K562 (cell line): ENCODE data around the gene RNF19B. TPM values are rescaled to one million over a fixed set of nuclear protein-coding genes. Genes with fewer than 3 reads are reported as not detected.

Source experiments
- ATAC-seq: fragments of 200-7000 bp; cut with Tn5 transposase; 3 replicates; pipeline ENCODE4 v1.9.1; 2020; ENCODE audit warnings: moderate library complexity
- BruUV-seq: library from RNA; stranded (reverse); fragments of 400-500 nt; replicated peaks from 2 replicates; lab custom pipeline; 2021; lab: Mats Ljungman, UMichigan
- CTCF ChIA-PET: fragments of 300-600 bp; formaldehyde crosslinking; extraction: SDS; loops from one replicate; lab custom pipeline; 2021; ENCODE audit warnings: low intra/inter-chr PET ratio; lab: Yijun Ruan, JAX
- POLR2A ChIA-PET: fragments of 300-600, 350-650 bp; sonication (Branson Sonifier 250); formaldehyde crosslinking; extraction: SDS; loops from one replicate; lab custom pipeline; 2021; ENCODE audit warnings: antibody characterized with exemption, inconsistent platforms; lab: Yijun Ruan, JAX
- DNase-seq, 4 experiments: peaks; one replicate each; pipeline versions ENCODE4 v3.0.0 to v3.0.0-alpha.2; 2011 to 2018; ENCODE audit warnings: low spot score in 3 of 4, mixed read lengths in 3 of 4; ENCODE audit errors: extremely low read depth in 1 of 4
- FAIRE-seq: peaks from 2 replicates; lab custom pipeline; 2011; peaks lifted over from hg19 to GRCh38; lab: Jason Lieb, UNC
- H2AFZ ChIP-seq: 2 replicates; pipeline ENCODE4 v1.6.0; 2011; ENCODE audit warnings: low read depth, low read length, control low read depth, inconsistent platforms
- H3K27ac ChIP-seq: fragments of 200-600 bp; 3 replicates; pipeline ENCODE4 v1.8.0; 2011; ENCODE audit warnings: low read depth, mild to moderate bottlenecking, control low read depth, inconsistent platforms, low read length, moderate library complexity, mixed read lengths; ENCODE audit errors: extremely low read depth
- H3K27me3 ChIP-seq, 2 experiments: fragments of 300-600 bp in 1 of 2; 2 replicates in 1 of 2; 3 replicates in 1 of 2; pipeline versions ENCODE4 v1.6.0 to v1.8.0; 2011; ENCODE audit warnings: inconsistent platforms in 2 of 2, low read length in 2 of 2, mild to moderate bottlenecking in 1 of 2, mixed read lengths in 1 of 2, moderate library complexity in 1 of 2; ENCODE audit not compliant: control insufficient read depth in 2 of 2, insufficient read depth in 2 of 2
- H3K36me3 ChIP-seq: fragments of 300-600 bp; 3 replicates; pipeline ENCODE4 v1.8.0; 2011; ENCODE audit warnings: mild to moderate bottlenecking, low read length, inconsistent platforms; ENCODE audit not compliant: control insufficient read depth, insufficient read depth
- H3K4me1 ChIP-seq, 2 experiments: fragments of 200-600 bp in 1 of 2; replicated peaks in 1 of 2; 2 replicates in 1 of 2; 3 replicates in 1 of 2; pipeline versions ENCODE4 v1.5.1 to v1.8.0; 2011; ENCODE audit warnings: inconsistent platforms in 2 of 2, low read length in 2 of 2, mild to moderate bottlenecking in 1 of 2, mixed read lengths in 1 of 2, moderate library complexity in 1 of 2; ENCODE audit not compliant: control insufficient read depth in 2 of 2, insufficient read depth in 2 of 2
- H3K4me2 ChIP-seq: 2 replicates; pipeline ENCODE4 v1.6.1; 2011; ENCODE audit warnings: low read length, control low read depth, inconsistent platforms, mixed read lengths; ENCODE audit not compliant: insufficient read depth
- H3K4me3 ChIP-seq: fragments of 200-600 bp; sonication (generic), shearing (Covaris generic); 2 replicates; pipeline ENCODE4 v1.5.1; 2016; ENCODE audit warnings: control low read depth, inconsistent platforms
- H3K79me2 ChIP-seq: fragments of 200-600 bp; 3 replicates; pipeline ENCODE4 v1.8.0; 2011; ENCODE audit warnings: low read length, inconsistent platforms; ENCODE audit not compliant: control insufficient read depth, insufficient read depth
- H3K9ac ChIP-seq, 2 experiments: 2 replicates each; pipeline versions ENCODE4 v1.6.0 to v1.6.1; 2011; ENCODE audit warnings: low read depth in 2 of 2, low read length in 2 of 2, control low read depth in 1 of 2, inconsistent platforms in 1 of 2, mild to moderate bottlenecking in 1 of 2, mixed read lengths in 1 of 2; ENCODE audit not compliant: insufficient read depth in 1 of 2
- H3K9me1 ChIP-seq: one replicate; pipeline ENCODE4 v1.6.0; 2011; ENCODE audit warnings: inconsistent platforms, mild to moderate bottlenecking, low read length, moderate library complexity; ENCODE audit not compliant: control insufficient read depth, insufficient read depth
- H3K9me3 ChIP-seq: replicated peaks from 2 replicates; pipeline ENCODE4 v1.5.1; 2011; ENCODE audit warnings: low read depth, low read length, inconsistent platforms; ENCODE audit not compliant: control insufficient read depth, insufficient read depth
- H4K20me1 ChIP-seq: replicated peaks from 2 replicates; pipeline ENCODE4 v1.6.1; 2011; ENCODE audit warnings: low read length, inconsistent platforms, mixed read lengths; ENCODE audit not compliant: control insufficient read depth, insufficient read depth
- AFF4 ChIP-seq: sonication (generic); formaldehyde crosslinking; IDR thresholded peaks from 2 replicates; pipeline ENCODE4 v1.8.0; 2023; ENCODE audit warnings: mild to moderate bottlenecking, missing genetic modification reagents
- DMBX1 ChIP-seq: fragments of 250-450 bp; sonication (Bioruptor Pico); IDR thresholded peaks from 2 replicates; pipeline ENCODE4 v1.8.0; 2022; ENCODE audit warnings: inconsistent platforms, mild to moderate bottlenecking, moderate library complexity, borderline replicate concordance
- ELF4 ChIP-seq: fragments of 450-650 bp; formaldehyde crosslinking; IDR thresholded peaks from 2 replicates; pipeline ENCODE4 v1.4.0; 2022; ENCODE audit warnings: missing genetic modification characterization
- ETS1 ChIP-seq: conservative IDR thresholded peaks from 2 replicates; pipeline ENCODE4 v1.6.1; 2011; ENCODE audit warnings: low read depth, mild to moderate bottlenecking, low read length; ENCODE audit not compliant: control insufficient read depth
- HDAC8 ChIP-seq: fragments of 450-650 bp; IDR thresholded peaks from 2 replicates; pipeline ENCODE4 v1.6.1; 2016; ENCODE audit warnings: mild to moderate bottlenecking, missing genetic modification characterization, moderate library complexity, missing compliant biosample characterization
- L3MBTL2 ChIP-seq: fragments of 450-650 bp; IDR thresholded peaks from 2 replicates; pipeline ENCODE4 v1.6.1; 2016; ENCODE audit warnings: mild to moderate bottlenecking, moderate library complexity
- RFX1 ChIP-seq: fragments of 450-650 bp; IDR thresholded peaks from 2 replicates; pipeline ENCODE4 v1.6.1; 2016; ENCODE audit warnings: mild to moderate bottlenecking, moderate library complexity
- THRB ChIP-seq: fragments of 450-650 bp; formaldehyde crosslinking; conservative IDR thresholded peaks from 2 replicates; pipeline ENCODE4 v1.4.0; 2022; ENCODE audit warnings: mild to moderate bottlenecking, missing genetic modification characterization
- VEZF1 ChIP-seq: fragments of 200-800 bp; sonication (Bioruptor generic); IDR thresholded peaks from 2 replicates; pipeline ENCODE4 v1.6.1; 2017; ENCODE audit warnings: missing genetic modification characterization, missing compliant biosample characterization
- YBX1 ChIP-seq: fragments of 450-650 bp; IDR thresholded peaks from 2 replicates; pipeline ENCODE4 v1.7.1; 2016; ENCODE audit warnings: mild to moderate bottlenecking
- ZBTB7A ChIP-seq: IDR thresholded peaks from 2 replicates; pipeline ENCODE4 v1.6.1; 2011; ENCODE audit warnings: low read depth, mild to moderate bottlenecking, low read length, moderate library complexity, borderline replicate concordance; ENCODE audit not compliant: control insufficient read depth
- ZNF780A ChIP-seq: fragments of 250-450 bp; sonication (Bioruptor Pico); IDR thresholded peaks from 2 replicates; pipeline ENCODE4 v1.5.0; 2021; ENCODE audit warnings: mild to moderate bottlenecking
- WGBS: fragments of 100-300 bp; shearing (Covaris generic); methylation state at CpG from one replicate; pipeline ENCODE4 v1.1.6; 2016; ENCODE audit warnings: low coverage, mixed read lengths; ENCODE audit not compliant: insufficient coverage; ENCODE audit errors: missing lambda C conversion rate; 5-methylcytosine and 5-hydroxymethylcytosine counted together
- in situ Hi-C: fragments of 300-500 bp; cut with MboI; formaldehyde crosslinking; loops from 4 replicates; pipeline ENCODE4 v1.15.0; 2018; ENCODE audit warnings: inconsistent platforms, mixed read lengths
- intact Hi-C: fragments of 100-400 bp; cut with micrococcal nuclease; formaldehyde crosslinking; loops from 2 replicates; pipeline ENCODE4 v1.14.2; 2022
- polyA plus RNA-seq, 8 experiments: library from polyadenylated mRNA; depleted of rRNA in 4 of 8; stranded (reverse) in 5 of 8; unstranded in 3 of 8; fragments of >200 nt; fragmentation: Nextera tagmentation in 2 of 8; fragmentation: Illumina TruSeq in 1 of 8; extraction: Ambion mirVana in 2 of 8; extraction: Trizol in 1 of 8; gene quantifications; 2 replicates each; pipeline versions ENCODE4 v1.2.1 to v1.2.3, GENCODE V29; 2011 to 2014; ENCODE audit warnings: inconsistent platforms in 1 of 8, missing spikeins in 1 of 8
- total RNA-seq, 7 experiments: library from RNA; depleted of rRNA in 6 of 7; stranded (reverse); fragments of >200 nt in 6 of 7; fragmentation: Illumina TruSeq in 2 of 7; extraction: Trizol in 2 of 7; gene quantifications; 2 replicates each; pipeline versions ENCODE4 v1.2.1 to v1.2.3, GENCODE V29; 2011 to 2021; ENCODE audit warnings: low replicate concordance in 1 of 7
- TF ChIP-seq, protein P1 (sequence below): fragments of 450-650 bp; IDR thresholded peaks from 2 replicates; pipeline ENCODE4 v1.6.1; 2016; ENCODE audit warnings: missing biosample characterization, missing genetic modification characterization

RNF19B gene
- total and polyA plus RNA-seq, 9 of the 15 experiments (the other 6 are each of a cell fraction or from before 2014, with no cell fraction given), result 2.6 to 14.9 (median 10.1) TPM

GRCh38 chr1:32924881-32925344, 39.7 kb downstream of the RNF19B start:
- BruUV-seq, result no TSS peak
- POLR2A ChIA-PET, result interaction anchor here (0.6 kb wide), 2 partner anchors 14 to 159 kb away, joined by 3 to 4 read pairs; no protein-coding TSS in a partner anchor
- in situ Hi-C loops, result no loop called here
- TF ChIP-seq AFF4 (CRISPR knock-in tag) (no peak), ELF4 (CRISPR knock-in tag) (no peak), ZNF780A (CRISPR knock-in tag) (no peak), ETS1 (no peak), HDAC8 (tag) (no peak), DMBX1 (no peak), RFX1 (0 out of 2 replicates have a peak, but pooled peaks have one; percentile 23), ZBTB7A (0 out of 2 replicates have a peak, but pooled peaks have one; percentile 32), VEZF1 (CRISPR knock-in tag) (peak; percentile 19; the same call in 1 of the 2 replicates), THRB (CRISPR knock-in tag) (no peak), L3MBTL2 (no peak), YBX1 (no peak)
- TF ChIP-seq, protein P1, sequence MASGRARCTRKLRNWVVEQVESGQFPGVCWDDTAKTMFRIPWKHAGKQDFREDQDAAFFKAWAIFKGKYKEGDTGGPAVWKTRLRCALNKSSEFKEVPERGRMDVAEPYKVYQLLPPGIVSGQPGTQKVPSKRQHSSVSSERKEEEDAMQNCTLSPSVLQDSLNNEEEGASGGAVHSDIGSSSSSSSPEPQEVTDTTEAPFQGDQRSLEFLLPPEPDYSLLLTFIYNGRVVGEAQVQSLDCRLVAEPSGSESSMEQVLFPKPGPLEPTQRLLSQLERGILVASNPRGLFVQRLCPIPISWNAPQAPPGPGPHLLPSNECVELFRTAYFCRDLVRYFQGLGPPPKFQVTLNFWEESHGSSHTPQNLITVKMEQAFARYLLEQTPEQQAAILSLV (tag), result no peak

More at GRCh38 chr1:32924881-32925344, 39.7 kb downstream of the RNF19B start:
- Histone ChIP-seq H3K9me3 (no peaks in the 10 kb centered on the region), H3K4me3 (no peak overlapping the region), H3K36me3 (no peaks in the 10 kb centered on the region), H3K4me1 (peaks cover 10 to 14% of the 10 kb centered on the region in 2 experiments), H3K4me2 (no peak overlapping the region), H4K20me1 (no peaks in the 10 kb centered on the region), H3K27me3 (peaks cover 36 to 55% of the 10 kb centered on the region in 2 experiments), H3K27ac (no peak overlapping the region), H3K9ac (0 out of 4 replicates have a peak overlapping the region, but pooled peaks of 1 of the 2 experiments have one; percentile 8), H2AFZ (no peak overlapping the region), H3K79me2 (no peaks in the 10 kb centered on the region), H3K9me1 (no peaks in the 10 kb centered on the region)
- 7% methylated on average over 28 of the region's 31 CpGs for WGBS
- FAIRE-seq (no peak), DNase-seq (peak; percentile 29 to 38 (median 32)), ATAC-seq (peak; percentile 82)
- CTCF ChIA-PET, result no interaction called here
- intact Hi-C loops, result no loop called here
